Osteocyte (in vitro differentiated cells): ENCODE measurements around the gene MCM10. TPM values are rescaled to one million over a fixed set of nuclear protein-coding genes. Genes with fewer than 3 reads are reported as not detected.
"Not testable (repeated sequence)": the region's sequence is repeated elsewhere in the genome, so short reads cannot be mapped to it uniquely, and the experiment has no call there.

Experiments
- DNase-seq: peaks from one replicate; pipeline ENCODE4 v3.0.0; 2021; ENCODE audit warnings: mixed read lengths; ENCODE audit not compliant: unreplicated experiment; ENCODE audit errors: extremely low spot score
- H3K27ac Mint-ChIP-seq: one replicate; pipeline ENCODE4 v1.8.0; 2021; ENCODE audit warnings: mild to moderate bottlenecking, mixed read lengths; ENCODE audit not compliant: unreplicated experiment
- H3K27me3 Mint-ChIP-seq: one replicate; pipeline ENCODE4 v1.8.0; 2021; ENCODE audit warnings: mixed read lengths; ENCODE audit not compliant: unreplicated experiment
- H3K36me3 Mint-ChIP-seq: one replicate; pipeline ENCODE4 v1.8.0; 2021; ENCODE audit warnings: mixed read lengths; ENCODE audit not compliant: unreplicated experiment
- H3K4me1 Mint-ChIP-seq: one replicate; pipeline ENCODE4 v1.8.0; 2021; ENCODE audit warnings: mixed read lengths; ENCODE audit not compliant: unreplicated experiment
- H3K4me3 Mint-ChIP-seq: one replicate; pipeline ENCODE4 v1.8.0; 2021; ENCODE audit warnings: mild to moderate bottlenecking, moderate library complexity, mixed read lengths; ENCODE audit not compliant: unreplicated experiment
- H3K9me3 Mint-ChIP-seq: one replicate; pipeline ENCODE4 v1.8.0; 2021; ENCODE audit warnings: mixed read lengths; ENCODE audit not compliant: unreplicated experiment
- total RNA-seq: library from RNA; stranded (reverse); gene quantifications from 2 replicates; pipeline ENCODE4 v1.2.1, GENCODE V29; 2021
- TF ChIP-seq, protein P1 (sequence below): fragments of 200-600 bp; sonication (generic); IDR thresholded peaks from 2 replicates; pipeline ENCODE4 v1.5.0; 2021; ENCODE audit warnings: antibody characterized with exemption, mild to moderate bottlenecking, moderate library complexity

The MCM10 gene
- total RNA-seq, 1 donor from 2014 or later, result 3.7 TPM

DNA sequence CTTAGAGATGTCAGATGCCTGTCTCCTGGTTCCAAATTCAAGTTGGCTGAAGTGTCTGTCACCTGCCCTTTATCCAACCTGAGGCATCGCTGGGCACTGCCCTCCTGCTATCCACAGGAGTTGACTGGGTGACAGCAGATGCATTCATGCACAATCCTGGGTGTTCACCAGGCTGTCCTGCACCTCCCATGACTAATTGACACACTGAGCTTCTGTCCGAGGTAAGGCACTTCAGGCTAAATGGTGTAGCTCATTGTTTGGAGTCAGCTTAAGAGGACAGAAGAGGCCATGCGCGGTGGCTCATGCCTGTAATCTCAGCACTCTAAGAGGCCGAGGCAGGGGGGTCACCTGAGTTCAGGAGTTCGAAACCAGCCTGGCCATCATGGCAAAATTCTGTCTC, 70.5 kb downstream of the MCM10 start:
- TF ChIP-seq, protein P1, sequence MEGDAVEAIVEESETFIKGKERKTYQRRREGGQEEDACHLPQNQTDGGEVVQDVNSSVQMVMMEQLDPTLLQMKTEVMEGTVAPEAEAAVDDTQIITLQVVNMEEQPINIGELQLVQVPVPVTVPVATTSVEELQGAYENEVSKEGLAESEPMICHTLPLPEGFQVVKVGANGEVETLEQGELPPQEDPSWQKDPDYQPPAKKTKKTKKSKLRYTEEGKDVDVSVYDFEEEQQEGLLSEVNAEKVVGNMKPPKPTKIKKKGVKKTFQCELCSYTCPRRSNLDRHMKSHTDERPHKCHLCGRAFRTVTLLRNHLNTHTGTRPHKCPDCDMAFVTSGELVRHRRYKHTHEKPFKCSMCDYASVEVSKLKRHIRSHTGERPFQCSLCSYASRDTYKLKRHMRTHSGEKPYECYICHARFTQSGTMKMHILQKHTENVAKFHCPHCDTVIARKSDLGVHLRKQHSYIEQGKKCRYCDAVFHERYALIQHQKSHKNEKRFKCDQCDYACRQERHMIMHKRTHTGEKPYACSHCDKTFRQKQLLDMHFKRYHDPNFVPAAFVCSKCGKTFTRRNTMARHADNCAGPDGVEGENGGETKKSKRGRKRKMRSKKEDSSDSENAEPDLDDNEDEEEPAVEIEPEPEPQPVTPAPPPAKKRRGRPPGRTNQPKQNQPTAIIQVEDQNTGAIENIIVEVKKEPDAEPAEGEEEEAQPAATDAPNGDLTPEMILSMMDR, result no peak
- DNase-seq, result no peak
- H3K9me3 Mint-ChIP-seq, result no peaks in the 10 kb centered on the region
- H3K36me3 Mint-ChIP-seq, result no peaks in the 10 kb centered on the region
- no peak overlapping the region for H3K4me3 Mint-ChIP-seq
- no peaks in the 10 kb centered on the region for H3K4me1 Mint-ChIP-seq
- peaks cover 14% of the 10 kb centered on the region for H3K27me3 Mint-ChIP-seq
- no peak overlapping the region for H3K27ac Mint-ChIP-seq

DNA sequence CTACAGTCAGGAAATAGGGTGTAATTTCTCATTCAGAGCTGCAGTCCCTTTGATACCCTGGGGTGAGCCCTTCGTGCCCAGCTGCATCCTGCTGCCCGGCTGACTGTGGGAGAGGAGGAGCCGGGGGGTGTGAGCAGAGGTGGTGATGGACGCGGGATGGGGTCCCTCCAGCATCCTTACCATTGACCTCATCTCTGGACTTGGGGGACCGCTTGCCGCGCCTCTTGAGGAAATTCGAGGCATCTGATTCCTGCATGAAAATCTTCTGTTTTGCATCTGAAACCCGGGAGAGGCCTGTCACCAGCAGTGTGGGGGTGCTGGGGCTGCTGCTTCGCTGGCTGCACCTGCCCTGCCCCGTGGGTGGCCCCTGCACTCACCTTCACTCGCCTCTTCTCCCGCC, 72.0 kb downstream of the MCM10 start:
- no peak overlapping the region for H3K4me3 Mint-ChIP-seq
- no peaks in the 10 kb centered on the region for H3K4me1 Mint-ChIP-seq
- TF ChIP-seq, protein P1, result no peak
- H3K9me3 Mint-ChIP-seq, result no peaks in the 10 kb centered on the region
- DNase-seq, result no peak
- peaks cover 19% of the 10 kb centered on the region for H3K27me3 Mint-ChIP-seq
- H3K27ac Mint-ChIP-seq, result no peak overlapping the region
- H3K36me3 Mint-ChIP-seq, result no peaks in the 10 kb centered on the region

DNA sequence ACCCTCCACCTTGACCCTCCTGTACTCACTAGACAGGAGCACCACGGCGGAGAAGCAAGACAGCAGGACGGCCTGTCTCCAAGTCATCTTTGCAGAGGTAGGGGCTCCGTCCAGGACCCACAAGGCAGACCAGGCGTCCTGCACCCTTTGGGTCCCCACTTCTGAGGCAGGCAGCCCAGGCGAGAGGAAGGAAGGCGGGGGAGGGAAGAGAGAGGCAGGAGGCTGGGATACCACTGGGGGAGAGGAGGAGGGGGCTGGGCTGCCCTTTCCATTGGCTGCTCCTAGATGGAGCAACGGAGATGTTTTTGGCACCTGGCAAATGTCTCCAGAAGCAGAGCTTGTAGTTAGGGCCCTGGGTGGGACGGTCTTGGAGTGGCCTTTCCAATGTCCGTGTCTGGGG, 72.8 kb downstream of the MCM10 start, which contains the start of gene UCMA:
TSS of gene UCMA (minus strand) at position 203 of the 400 bp plus-strand sequence. CDS start at position 87, 116 bp downstream.
- Mint-ChIP-seq H3K4me1 (no peaks in the 10 kb centered on the region), H3K27ac (no peak within 1 kb of the TSS), H3K27me3 (peaks cover 18% of the 10 kb centered on the region), H3K4me3 (no peak within 1 kb of the TSS), H3K36me3 (no peaks in the 10 kb centered on the region), H3K9me3 (no peaks in the 10 kb centered on the region)
- TF ChIP-seq, protein P1, result no peak
- DNase-seq, result no peak

DNA sequence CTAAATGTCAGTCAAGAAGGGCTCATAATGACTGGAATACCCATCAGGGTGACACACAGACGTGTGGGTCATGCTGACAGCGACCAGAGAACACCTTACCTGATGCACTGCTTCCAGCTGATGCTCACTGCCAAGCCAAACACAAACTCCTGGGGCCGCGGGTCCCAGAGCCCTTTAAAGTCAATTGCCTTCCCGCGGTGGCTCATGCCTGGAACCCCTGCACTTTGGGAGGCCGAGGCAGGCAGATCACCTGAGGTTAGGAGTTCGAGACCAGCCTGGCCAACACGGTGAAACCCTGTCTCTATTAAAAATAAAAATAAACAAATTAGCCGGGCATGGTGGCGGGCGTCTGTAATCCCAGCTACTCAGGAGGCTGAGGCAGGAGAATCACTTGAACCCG, 73.4 kb downstream of the MCM10 start:
- H3K4me3 Mint-ChIP-seq, DNase-seq, H3K36me3 Mint-ChIP-seq, H3K9me3 Mint-ChIP-seq, H3K4me1 Mint-ChIP-seq, H3K27ac Mint-ChIP-seq: not testable (repeated sequence)
- peaks cover 13% of the 10 kb centered on the region for H3K27me3 Mint-ChIP-seq

DNA sequence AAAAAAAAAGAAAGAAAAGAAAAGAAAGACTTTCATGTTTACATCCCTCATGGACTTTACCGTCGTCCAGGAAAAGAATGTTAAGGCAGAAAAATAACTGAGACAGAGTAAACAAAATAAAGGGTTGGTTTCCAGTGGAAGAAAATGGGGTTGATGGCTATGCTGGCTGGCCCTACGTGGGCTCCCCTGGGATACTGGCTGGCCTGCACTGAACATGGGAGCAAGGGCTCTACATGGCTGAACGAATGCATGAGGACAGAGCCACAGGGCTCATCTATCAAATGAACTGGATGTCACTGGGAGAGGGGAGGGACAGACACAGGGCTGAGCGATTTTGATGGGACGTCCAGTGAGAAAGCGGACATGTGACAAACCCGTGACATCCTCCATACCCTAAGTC, 75.3 kb downstream of the MCM10 start:
- H3K4me1 Mint-ChIP-seq, result no peaks in the 10 kb centered on the region
- H3K9me3 Mint-ChIP-seq, result no peaks in the 10 kb centered on the region
- no peak overlapping the region for H3K4me3 Mint-ChIP-seq
- H3K36me3 Mint-ChIP-seq, result no peaks in the 10 kb centered on the region
- DNase-seq, result no peak
- H3K27me3 Mint-ChIP-seq, result peaks cover 8% of the 10 kb centered on the region
- H3K27ac Mint-ChIP-seq, result no peak overlapping the region
- TF ChIP-seq, protein P1, result no peak
